OCI-LY7 (cell line): Measurements from ENCODE around the gene ANKS1A.
"Not testable (repeated sequence)": the region's sequence is repeated elsewhere in the genome, so short reads cannot be mapped to it uniquely, and the experiment has no call there.

Experiments used
- EZH2phosphoT487 ChIP-seq: fragments of 200-600 bp; sonication (generic); IDR thresholded peaks from 2 replicates; pipeline ENCODE4 v1.6.1; 2018; ENCODE audit warnings: low read depth, borderline replicate concordance, mild to moderate bottlenecking, mixed run types, antibody characterized with exemption, low read length, moderate library complexity, mixed read lengths
- TF ChIP-seq, protein P1 (sequence below): fragments of 200-600 bp; sonication (generic); conservative IDR thresholded peaks from 2 replicates; pipeline ENCODE4 v1.5.1; 2014; ENCODE audit warnings: mild to moderate bottlenecking, antibody characterized with exemption, low read length, moderate library complexity, mixed read lengths

DNA sequence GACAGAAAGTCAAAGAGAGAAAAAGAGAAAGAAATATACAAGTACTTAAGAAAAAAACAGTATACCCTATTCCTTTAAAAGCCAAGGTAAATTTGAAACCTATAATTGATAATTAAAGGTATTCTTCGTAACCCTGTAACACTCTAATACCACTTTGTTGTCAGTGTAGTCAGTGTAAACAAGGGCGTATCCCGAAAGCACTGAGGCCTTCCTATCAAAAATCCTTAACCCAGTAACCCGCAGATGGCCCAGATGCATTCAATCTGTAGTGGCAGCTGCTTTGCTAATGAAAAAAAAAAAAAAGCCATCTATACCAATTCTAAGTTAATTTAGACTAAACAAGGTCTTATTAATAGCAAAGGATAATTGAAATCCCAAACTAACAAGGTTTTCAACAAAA is 110.9 kb downstream of the ANKS1A start:
- not testable (repeated sequence) for TF ChIP-seq EZH2phosphoT487
- TF ChIP-seq, protein P1, sequence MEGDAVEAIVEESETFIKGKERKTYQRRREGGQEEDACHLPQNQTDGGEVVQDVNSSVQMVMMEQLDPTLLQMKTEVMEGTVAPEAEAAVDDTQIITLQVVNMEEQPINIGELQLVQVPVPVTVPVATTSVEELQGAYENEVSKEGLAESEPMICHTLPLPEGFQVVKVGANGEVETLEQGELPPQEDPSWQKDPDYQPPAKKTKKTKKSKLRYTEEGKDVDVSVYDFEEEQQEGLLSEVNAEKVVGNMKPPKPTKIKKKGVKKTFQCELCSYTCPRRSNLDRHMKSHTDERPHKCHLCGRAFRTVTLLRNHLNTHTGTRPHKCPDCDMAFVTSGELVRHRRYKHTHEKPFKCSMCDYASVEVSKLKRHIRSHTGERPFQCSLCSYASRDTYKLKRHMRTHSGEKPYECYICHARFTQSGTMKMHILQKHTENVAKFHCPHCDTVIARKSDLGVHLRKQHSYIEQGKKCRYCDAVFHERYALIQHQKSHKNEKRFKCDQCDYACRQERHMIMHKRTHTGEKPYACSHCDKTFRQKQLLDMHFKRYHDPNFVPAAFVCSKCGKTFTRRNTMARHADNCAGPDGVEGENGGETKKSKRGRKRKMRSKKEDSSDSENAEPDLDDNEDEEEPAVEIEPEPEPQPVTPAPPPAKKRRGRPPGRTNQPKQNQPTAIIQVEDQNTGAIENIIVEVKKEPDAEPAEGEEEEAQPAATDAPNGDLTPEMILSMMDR: not testable (repeated sequence)
